GM23338 (cell line): ENCODE data around the gene FTO. TPM values are rescaled to one million over a fixed set of nuclear protein-coding genes. Genes with fewer than 3 reads are reported as not detected.
"Not testable (repeated sequence)": the region's sequence is repeated elsewhere in the genome, so short reads cannot be mapped to it uniquely, and the experiment has no call there.

ENCODE experiments used
- ATAC-seq: fragments of 200-7000 bp; cut with Tn5 transposase; 3 replicates; pipeline ENCODE4 v1.9.1; 2020
- DNase-seq: peaks from one replicate; pipeline ENCODE4 v3.0.0-alpha.2; 2015; ENCODE audit warnings: low spot score
- H2AFZ ChIP-seq: fragments of 200-600 bp; sonication (generic); 2 replicates; pipeline ENCODE4 v1.8.0; 2016; ENCODE audit warnings: antibody characterized with exemption, mild to moderate bottlenecking, moderate library complexity
- H3F3A ChIP-seq: fragments of 200-600 bp; sonication (generic); replicated peaks from 2 replicates; pipeline ENCODE4 v1.8.0; 2017; ENCODE audit warnings: antibody characterized with exemption, mixed run types, low read depth
- H3K27ac ChIP-seq: fragments of 200-600 bp; sonication (generic); 2 replicates; pipeline ENCODE4 v1.6.1; 2016; ENCODE audit warnings: low read depth
- H3K27me3 ChIP-seq: fragments of 200-600 bp; sonication (generic); 2 replicates; pipeline ENCODE4 v1.8.0; 2016; ENCODE audit warnings: mild to moderate bottlenecking, mixed run types, moderate library complexity; ENCODE audit not compliant: insufficient read depth
- H3K36me3 ChIP-seq: fragments of 200-600 bp; sonication (generic); 2 replicates; pipeline ENCODE4 v1.8.0; 2016; ENCODE audit warnings: mild to moderate bottlenecking; ENCODE audit not compliant: insufficient read depth
- H3K4me1 ChIP-seq: fragments of 200-600 bp; sonication (generic); 2 replicates; pipeline ENCODE4 v1.8.0; 2016; ENCODE audit warnings: mild to moderate bottlenecking, moderate library complexity; ENCODE audit not compliant: insufficient read depth
- H3K4me2 ChIP-seq: fragments of 200-600 bp; sonication (generic); 2 replicates; pipeline ENCODE4 v1.7.1; 2017; ENCODE audit warnings: mixed run types
- H3K4me3 ChIP-seq: fragments of 200-600 bp; sonication (generic); 2 replicates; pipeline ENCODE4 v1.6.1; 2016; ENCODE audit warnings: mixed run types
- H3K79me2 ChIP-seq: fragments of 200-600 bp; sonication (generic); replicated peaks from 2 replicates; pipeline ENCODE4 v1.8.0; 2017; ENCODE audit warnings: mild to moderate bottlenecking; ENCODE audit not compliant: insufficient read depth
- H3K9me2 ChIP-seq: fragments of 200-600 bp; sonication (generic); 2 replicates; pipeline ENCODE4 v1.8.0; 2017; ENCODE audit not compliant: insufficient read depth
- H4K20me1 ChIP-seq: fragments of 200-600 bp; sonication (generic); replicated peaks from 2 replicates; pipeline ENCODE4 v1.8.0; 2017; ENCODE audit warnings: mild to moderate bottlenecking; ENCODE audit not compliant: insufficient read depth
- H3K27ac Mint-ChIP-seq: 2 replicates; pipeline ENCODE4 v1.8.0; 2020; ENCODE audit warnings: inconsistent platforms, mild to moderate bottlenecking, moderate library complexity, mixed read lengths
- H3K27me3 Mint-ChIP-seq: 3 replicates; pipeline ENCODE4 v1.8.0; 2022; ENCODE audit warnings: low read depth, mild to moderate bottlenecking, moderate library complexity, mixed read lengths, inconsistent platforms; ENCODE audit not compliant: insufficient read depth, poor library complexity
- H3K36me3 Mint-ChIP-seq: 3 replicates; pipeline ENCODE4 v1.8.0; 2021; ENCODE audit warnings: low read depth, mild to moderate bottlenecking, inconsistent platforms, moderate library complexity, mixed read lengths
- H3K4me1 Mint-ChIP-seq: 3 replicates; pipeline ENCODE4 v1.8.0; 2020; ENCODE audit warnings: mild to moderate bottlenecking, inconsistent platforms, mixed read lengths
- H3K4me3 Mint-ChIP-seq: 3 replicates; pipeline ENCODE4 v1.8.0; 2021; ENCODE audit warnings: moderate library complexity, mild to moderate bottlenecking, inconsistent platforms, mixed read lengths
- H3K9me3 Mint-ChIP-seq: 3 replicates; pipeline ENCODE4 v1.8.0; 2020; ENCODE audit warnings: moderate library complexity, mild to moderate bottlenecking, inconsistent platforms, mixed read lengths
- polyA plus RNA-seq: library from polyadenylated mRNA; unstranded; fragments of >200 nt; fragmentation: Nextera tagmentation; extraction: Ambion mirVana; gene quantifications from 2 replicates; pipeline ENCODE4 v1.2.1, GENCODE V29; 2016
- total RNA-seq: library from RNA; depleted of rRNA; stranded (reverse); fragments of >200 nt; shearing (Covaris generic); gene quantifications from 2 replicates; pipeline ENCODE4 v1.2.3, GENCODE V29; 2014
- TF ChIP-seq, protein P1 (sequence below): fragments of 250-450 bp; sonication (Bioruptor Pico); IDR thresholded peaks from 2 replicates; pipeline ENCODE4 v1.5.0; 2020; ENCODE audit warnings: mild to moderate bottlenecking, moderate library complexity

FTO gene
- total and polyA plus RNA-seq, 2 experiments from 2014 or later: 17.7 to 69.6 TPM

DNA sequence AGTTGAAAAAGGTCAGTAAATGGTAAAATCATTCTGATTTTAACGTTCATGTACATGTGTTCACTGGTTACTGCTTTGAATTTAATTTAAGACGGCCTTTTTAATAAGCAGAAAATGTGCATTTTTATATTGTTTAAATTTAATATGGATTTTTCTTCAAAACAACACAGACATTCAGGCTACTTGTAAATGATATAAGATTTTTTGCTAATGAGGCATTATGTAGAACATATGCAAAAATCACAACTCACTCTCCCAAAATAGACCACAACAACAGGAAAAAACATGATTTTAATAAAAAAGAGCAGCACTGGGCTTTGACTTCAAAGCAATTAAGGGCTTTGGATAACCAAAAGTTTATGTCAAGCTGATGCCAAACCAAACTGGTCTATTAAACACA lies 22.6 kb upstream of the FTO start:
- no peaks in the 10 kb centered on the region for H3K27me3 Mint-ChIP-seq
- Histone ChIP-seq H3K4me3 (no peak overlapping the region), H3K36me3 (no peaks in the 10 kb centered on the region; the same call in 1 of the 2 replicates), H3K27me3 (no peaks in the 10 kb centered on the region), H3K4me1 (peaks cover 13% of the 10 kb centered on the region; the same call in 1 of the 2 replicates), H3K4me2 (no peak overlapping the region), H3K27ac (no peak overlapping the region), H3K79me2 (no peaks in the 10 kb centered on the region), H3F3A (no peaks in the 10 kb centered on the region), H4K20me1 (no peaks in the 10 kb centered on the region), H3K9me2 (no peaks in the 10 kb centered on the region), H2AFZ (no peak overlapping the region)
- ATAC-seq: no peak
- no peaks in the 10 kb centered on the region for H3K9me3 Mint-ChIP-seq
- H3K27ac Mint-ChIP-seq: peak overlapping the region; percentile 56; the same call in 1 of the 2 replicates
- H3K4me1 Mint-ChIP-seq: peaks cover 12% of the 10 kb centered on the region; the same call in 2 of the 3 replicates
- H3K4me3 Mint-ChIP-seq: no peak overlapping the region
- DNase-seq: no peak
- TF ChIP-seq, protein P1, sequence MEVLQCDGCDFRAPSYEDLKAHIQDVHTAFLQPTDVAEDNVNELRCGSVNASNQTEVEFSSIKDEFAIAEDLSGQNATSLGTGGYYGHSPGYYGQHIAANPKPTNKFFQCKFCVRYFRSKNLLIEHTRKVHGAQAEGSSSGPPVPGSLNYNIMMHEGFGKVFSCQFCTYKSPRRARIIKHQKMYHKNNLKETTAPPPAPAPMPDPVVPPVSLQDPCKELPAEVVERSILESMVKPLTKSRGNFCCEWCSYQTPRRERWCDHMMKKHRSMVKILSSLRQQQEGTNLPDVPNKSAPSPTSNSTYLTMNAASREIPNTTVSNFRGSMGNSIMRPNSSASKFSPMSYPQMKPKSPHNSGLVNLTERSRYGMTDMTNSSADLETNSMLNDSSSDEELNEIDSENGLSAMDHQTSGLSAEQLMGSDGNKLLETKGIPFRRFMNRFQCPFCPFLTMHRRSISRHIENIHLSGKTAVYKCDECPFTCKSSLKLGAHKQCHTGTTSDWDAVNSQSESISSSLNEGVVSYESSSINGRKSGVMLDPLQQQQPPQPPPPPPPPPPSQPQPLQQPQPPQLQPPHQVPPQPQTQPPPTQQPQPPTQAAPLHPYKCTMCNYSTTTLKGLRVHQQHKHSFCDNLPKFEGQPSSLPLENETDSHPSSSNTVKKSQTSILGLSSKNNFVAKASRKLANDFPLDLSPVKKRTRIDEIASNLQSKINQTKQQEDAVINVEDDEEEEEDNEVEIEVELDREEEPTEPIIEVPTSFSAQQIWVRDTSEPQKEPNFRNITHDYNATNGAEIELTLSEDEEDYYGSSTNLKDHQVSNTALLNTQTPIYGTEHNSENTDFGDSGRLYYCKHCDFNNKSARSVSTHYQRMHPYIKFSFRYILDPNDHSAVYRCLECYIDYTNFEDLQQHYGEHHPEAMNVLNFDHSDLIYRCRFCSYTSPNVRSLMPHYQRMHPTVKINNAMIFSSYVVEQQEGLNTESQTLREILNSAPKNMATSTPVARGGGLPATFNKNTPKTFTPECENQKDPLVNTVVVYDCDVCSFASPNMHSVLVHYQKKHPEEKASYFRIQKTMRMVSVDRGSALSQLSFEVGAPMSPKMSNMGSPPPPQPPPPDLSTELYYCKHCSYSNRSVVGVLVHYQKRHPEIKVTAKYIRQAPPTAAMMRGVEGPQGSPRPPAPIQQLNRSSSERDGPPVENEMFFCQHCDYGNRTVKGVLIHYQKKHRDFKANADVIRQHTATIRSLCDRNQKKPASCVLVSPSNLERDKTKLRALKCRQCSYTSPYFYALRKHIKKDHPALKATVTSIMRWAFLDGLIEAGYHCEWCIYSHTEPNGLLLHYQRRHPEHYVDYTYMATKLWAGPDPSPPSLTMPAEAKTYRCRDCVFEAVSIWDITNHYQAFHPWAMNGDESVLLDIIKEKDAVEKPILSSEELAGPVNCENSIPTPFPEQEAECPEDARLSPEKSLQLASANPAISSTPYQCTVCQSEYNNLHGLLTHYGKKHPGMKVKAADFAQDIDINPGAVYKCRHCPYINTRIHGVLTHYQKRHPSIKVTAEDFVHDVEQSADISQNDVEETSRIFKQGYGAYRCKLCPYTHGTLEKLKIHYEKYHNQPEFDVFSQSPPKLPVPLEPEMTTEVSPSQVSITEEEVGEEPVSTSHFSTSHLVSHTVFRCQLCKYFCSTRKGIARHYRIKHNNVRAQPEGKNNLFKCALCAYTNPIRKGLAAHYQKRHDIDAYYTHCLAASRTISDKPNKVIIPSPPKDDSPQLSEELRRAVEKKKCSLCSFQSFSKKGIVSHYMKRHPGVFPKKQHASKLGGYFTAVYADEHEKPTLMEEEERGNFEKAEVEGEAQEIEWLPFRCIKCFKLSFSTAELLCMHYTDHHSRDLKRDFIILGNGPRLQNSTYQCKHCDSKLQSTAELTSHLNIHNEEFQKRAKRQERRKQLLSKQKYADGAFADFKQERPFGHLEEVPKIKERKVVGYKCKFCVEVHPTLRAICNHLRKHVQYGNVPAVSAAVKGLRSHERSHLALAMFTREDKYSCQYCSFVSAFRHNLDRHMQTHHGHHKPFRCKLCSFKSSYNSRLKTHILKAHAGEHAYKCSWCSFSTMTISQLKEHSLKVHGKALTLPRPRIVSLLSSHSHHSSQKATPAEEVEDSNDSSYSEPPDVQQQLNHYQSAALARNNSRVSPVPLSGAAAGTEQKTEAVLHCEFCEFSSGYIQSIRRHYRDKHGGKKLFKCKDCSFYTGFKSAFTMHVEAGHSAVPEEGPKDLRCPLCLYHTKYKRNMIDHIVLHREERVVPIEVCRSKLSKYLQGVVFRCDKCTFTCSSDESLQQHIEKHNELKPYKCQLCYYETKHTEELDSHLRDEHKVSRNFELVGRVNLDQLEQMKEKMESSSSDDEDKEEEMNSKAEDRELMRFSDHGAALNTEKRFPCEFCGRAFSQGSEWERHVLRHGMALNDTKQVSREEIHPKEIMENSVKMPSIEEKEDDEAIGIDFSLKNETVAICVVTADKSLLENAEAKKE (CRISPR knock-in tag): no peak
- peaks cover 22% of the 10 kb centered on the region for H3K36me3 Mint-ChIP-seq

DNA sequence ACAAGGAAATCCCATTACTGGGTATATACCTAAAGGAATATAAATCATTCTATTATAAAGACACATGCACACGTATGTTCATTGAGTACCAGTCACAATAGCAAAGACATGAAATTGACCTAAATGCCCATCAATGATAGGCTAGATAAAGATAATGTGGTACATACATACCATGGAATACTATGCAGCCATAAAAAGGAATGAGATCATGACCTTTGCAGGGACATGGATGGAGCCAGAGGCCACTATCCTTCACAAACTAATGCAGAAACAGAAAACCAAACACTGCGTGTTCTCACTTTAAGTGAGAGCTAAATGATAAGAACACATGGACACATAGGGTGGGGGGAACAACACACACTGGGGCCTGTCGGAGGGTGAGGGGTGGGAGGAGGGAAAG lies 18.6 kb upstream of the FTO start:
- peaks cover 22% of the 10 kb centered on the region for H3K36me3 Mint-ChIP-seq
- H3K9me3 Mint-ChIP-seq, H3K4me3 Mint-ChIP-seq, DNase-seq, H3K27ac ChIP-seq, ATAC-seq, H3K4me1 Mint-ChIP-seq, H3K4me3 ChIP-seq, H3K27me3 Mint-ChIP-seq, H3K27me3 ChIP-seq, H4K20me1 ChIP-seq, H3K9me2 ChIP-seq, H3F3A ChIP-seq, H3K4me1 ChIP-seq, H3K27ac Mint-ChIP-seq, H3K79me2 ChIP-seq, H3K36me3 ChIP-seq, H2AFZ ChIP-seq, H3K4me2 ChIP-seq: not testable (repeated sequence)
